Fibroblast of villous mesenchyme (primary cell): Measurements from ENCODE around the gene FAM13B. TPM values are rescaled to one million over a fixed set of nuclear protein-coding genes. Genes with fewer than 3 reads are reported as not detected.
"Not testable (repeated sequence)": the region's sequence is repeated elsewhere in the genome, so short reads cannot be mapped to it uniquely, and the experiment has no call there.

Source experiments
- DNase-seq: peaks from one replicate; pipeline ENCODE4 v3.0.0-alpha.2; 2010; ENCODE audit warnings: low read depth
- H3K4me3 ChIP-seq: 2 replicates; pipeline ENCODE4 v1.5.1; 2011; ENCODE audit warnings: low read depth, mild to moderate bottlenecking, low read length
- total RNA-seq: library from RNA; depleted of rRNA; stranded (reverse); fragments of >200 nt; gene quantifications from 2 replicates; pipeline ENCODE4 v1.2.3, GENCODE V29; 2012
- TF ChIP-seq, protein P1 (sequence below): IDR thresholded peaks from 2 replicates; pipeline ENCODE4 v1.5.1; 2012; ENCODE audit warnings: low read depth, mild to moderate bottlenecking, low read length; ENCODE audit not compliant: insufficient read depth

The FAM13B gene
- total RNA-seq, 1 donor, result 43.2 TPM

DNA sequence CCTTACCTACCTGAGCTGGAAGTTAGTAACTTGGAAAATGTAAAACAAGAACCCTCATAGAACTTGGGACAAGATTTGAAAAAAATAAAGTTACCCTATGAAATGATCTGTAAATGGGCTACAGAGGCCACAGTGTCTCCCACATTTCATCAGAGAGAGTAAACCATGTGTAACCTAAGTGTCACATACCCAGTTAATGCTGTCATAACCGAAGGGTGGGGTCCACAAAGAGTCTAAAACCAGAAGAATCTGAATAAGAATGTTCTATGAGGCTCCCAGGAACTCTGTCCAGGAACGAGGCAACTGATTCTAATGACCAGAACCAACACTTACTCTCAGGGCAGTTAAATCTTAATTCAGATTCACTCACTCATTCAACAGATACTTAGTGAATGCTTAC, 1.0 kb upstream of the FAM13B start:
- DNase-seq, result peak; percentile 63
- H3K4me3 ChIP-seq, result peak overlapping the region; percentile 95
- TF ChIP-seq, protein P1, sequence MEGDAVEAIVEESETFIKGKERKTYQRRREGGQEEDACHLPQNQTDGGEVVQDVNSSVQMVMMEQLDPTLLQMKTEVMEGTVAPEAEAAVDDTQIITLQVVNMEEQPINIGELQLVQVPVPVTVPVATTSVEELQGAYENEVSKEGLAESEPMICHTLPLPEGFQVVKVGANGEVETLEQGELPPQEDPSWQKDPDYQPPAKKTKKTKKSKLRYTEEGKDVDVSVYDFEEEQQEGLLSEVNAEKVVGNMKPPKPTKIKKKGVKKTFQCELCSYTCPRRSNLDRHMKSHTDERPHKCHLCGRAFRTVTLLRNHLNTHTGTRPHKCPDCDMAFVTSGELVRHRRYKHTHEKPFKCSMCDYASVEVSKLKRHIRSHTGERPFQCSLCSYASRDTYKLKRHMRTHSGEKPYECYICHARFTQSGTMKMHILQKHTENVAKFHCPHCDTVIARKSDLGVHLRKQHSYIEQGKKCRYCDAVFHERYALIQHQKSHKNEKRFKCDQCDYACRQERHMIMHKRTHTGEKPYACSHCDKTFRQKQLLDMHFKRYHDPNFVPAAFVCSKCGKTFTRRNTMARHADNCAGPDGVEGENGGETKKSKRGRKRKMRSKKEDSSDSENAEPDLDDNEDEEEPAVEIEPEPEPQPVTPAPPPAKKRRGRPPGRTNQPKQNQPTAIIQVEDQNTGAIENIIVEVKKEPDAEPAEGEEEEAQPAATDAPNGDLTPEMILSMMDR, result no peak

DNA sequence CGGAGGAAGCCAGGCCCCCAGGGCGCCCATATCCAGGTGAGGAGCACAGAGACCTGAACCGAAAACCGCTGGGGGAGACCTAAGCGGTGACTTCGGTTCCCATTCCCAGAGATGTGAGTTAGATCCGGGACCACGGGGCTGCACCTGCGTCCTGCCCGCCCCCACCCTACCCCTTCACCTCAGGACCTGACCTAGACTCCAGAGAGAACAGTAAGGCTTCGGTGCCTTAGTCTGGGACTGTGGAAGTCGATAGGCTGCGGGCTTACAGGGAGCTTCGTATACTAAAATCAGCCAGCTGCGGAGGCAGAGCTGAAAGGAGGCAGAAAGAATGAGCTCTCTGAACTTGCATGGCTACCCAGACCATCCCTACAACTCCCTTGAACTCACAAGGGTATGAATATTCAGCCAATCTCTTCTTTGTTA, 518 bp upstream of the FAM13B start:
- TF ChIP-seq, protein P1, result no peak
- no peak for DNase-seq
- peak overlapping the region; percentile 95 for H3K4me3 ChIP-seq

DNA sequence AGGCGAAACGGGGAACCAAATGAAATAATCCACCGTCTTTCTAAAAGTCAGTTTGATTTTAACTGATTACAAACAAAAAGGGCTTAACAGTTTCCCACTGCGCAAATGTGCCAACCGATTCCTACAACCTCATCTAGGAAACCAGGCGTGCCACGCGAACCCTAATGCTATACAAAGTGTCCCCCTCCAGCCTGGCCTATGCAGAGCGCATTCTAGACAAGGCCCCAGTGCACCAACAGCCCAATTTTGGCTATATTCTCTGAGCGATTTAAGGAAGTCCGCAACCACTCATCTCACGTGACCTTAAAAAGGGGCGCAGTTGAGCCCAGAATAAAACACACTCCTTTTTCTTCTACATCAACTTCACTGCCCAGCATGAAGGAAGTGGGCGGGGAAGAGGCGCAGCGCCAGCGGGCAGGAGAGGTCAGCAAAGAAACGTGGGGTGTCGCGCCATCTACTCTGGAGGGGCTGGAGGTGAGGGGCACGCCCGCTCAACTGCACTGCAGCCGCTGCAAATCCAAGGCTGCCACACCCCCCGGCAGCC, 779 bp downstream of the FAM13B start:
- DNase-seq, result peak; percentile 58
- TF ChIP-seq, protein P1, result no peak
- peak overlapping the region; percentile 95 for H3K4me3 ChIP-seq

DNA sequence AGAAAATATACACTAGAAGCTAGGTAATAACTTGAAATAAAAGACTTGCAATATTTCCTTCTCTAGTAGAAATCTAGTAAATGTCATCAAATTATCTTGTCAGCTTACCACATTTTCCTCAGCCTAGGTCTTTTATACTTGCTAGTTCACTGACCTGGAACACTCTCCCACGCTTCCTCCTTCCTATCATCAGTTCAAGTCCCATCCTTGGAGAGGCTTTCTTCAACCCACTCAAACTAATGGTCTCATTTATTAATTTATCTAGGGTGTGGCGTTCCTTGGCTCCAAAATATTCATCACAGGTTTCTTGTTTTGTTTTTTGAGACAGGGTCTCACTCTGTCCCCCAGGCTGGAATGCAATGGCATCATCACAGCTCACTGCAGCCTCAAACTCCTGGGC, 2.9 kb downstream of the FAM13B start:
- H3K4me3 ChIP-seq, result no peak overlapping the region
- DNase-seq, result no peak
- TF ChIP-seq, protein P1, result no peak

DNA sequence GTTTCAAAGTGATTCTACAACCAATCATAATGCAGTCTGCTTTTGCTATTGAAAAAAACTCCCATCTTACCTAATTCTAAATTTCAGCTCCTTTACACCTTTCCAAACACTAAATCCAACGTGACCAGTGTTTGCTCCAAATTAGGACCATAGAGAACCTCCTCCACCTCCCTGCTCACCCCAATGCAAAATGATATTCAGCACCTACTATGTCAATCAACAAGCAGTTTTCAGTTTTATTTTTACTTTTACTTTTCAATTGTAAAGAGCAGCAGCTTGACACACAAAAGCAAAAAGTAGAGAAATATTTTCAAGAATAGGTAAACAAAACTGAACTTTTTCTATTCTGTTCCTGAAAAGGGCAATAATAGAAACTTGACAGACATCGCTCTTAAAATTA, 3.4 kb downstream of the FAM13B start:
- TF ChIP-seq, protein P1, result no peak
- no peak overlapping the region for H3K4me3 ChIP-seq
- no peak for DNase-seq

DNA sequence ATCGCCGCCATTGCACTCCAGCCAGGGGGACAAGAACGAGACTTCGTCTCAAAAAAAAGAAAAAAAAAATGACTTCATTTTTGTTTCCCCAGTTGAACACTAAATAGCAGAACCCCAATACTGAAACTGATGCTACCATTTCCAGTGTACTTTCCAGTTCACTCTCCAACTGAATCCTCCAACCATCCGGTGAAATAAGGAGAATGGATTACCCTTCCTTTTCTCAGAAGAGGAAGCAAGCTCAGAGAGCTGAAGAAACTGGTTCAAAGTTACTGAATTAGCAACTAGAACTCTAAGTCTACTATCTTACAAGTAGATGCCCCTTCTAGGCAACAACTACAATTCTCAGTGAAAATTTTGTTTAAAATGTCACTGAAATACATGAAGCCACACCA, 3.9 kb downstream of the FAM13B start:
- TF ChIP-seq, protein P1, result no peak
- H3K4me3 ChIP-seq, result no peak overlapping the region
- DNase-seq, result no peak

DNA sequence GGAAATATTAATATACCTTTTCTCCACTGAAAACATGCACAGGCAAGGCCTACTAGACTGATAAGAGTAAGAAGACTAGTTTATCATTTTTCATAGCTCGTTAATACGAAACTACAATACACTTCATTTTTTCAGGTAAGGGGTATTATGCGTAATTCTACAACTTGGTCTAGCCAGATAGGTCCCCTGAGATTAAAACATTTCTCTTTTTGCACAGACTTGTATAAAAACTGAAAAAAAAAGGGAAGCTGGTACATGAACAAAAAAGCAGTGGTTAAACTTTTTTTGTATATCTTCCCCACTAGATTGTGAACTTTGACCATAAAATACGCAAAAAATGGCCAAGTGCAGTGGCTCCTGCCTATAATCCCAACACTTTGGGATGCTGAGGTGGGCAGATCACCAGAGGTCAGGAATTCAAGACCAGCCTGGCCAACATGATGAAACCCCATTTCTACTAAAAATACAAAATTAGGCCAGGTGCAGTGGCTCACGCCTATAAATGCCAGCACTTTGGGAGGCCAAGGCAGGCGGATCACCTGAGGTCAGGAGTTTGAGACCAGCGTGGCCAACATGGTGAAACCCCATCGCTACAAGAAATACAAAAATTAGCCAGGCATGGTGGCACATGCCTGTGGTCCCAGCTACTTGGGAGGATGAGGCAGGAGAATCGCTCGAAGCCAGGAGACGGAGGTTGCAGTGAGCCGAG, 4.5 kb downstream of the FAM13B start:
- not testable (repeated sequence) for DNase-seq, H3K4me3 ChIP-seq

DNA sequence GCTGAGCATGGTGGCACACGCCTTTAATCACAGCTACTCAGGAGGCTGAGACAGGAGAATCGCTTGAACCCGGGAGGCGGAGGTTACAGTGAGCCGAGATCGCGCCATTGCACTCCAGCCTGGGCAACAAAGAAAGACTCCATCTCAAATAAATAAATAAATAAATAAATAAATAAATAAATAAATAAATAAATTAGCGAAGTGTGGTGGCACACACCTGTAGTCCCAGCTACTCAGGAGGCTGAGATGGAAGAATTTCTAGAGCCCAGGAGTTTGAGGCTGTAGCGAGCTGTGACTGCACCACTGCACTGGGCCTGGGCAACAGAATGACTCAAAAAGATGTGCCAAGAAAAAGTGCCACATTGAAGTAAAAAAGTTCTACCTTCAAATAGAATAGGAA, 6.1 kb downstream of the FAM13B start:
- H3K4me3 ChIP-seq, DNase-seq: not testable (repeated sequence)
